ENCODE data around the gene TNPO3.

TNPO3 gene

DNA sequence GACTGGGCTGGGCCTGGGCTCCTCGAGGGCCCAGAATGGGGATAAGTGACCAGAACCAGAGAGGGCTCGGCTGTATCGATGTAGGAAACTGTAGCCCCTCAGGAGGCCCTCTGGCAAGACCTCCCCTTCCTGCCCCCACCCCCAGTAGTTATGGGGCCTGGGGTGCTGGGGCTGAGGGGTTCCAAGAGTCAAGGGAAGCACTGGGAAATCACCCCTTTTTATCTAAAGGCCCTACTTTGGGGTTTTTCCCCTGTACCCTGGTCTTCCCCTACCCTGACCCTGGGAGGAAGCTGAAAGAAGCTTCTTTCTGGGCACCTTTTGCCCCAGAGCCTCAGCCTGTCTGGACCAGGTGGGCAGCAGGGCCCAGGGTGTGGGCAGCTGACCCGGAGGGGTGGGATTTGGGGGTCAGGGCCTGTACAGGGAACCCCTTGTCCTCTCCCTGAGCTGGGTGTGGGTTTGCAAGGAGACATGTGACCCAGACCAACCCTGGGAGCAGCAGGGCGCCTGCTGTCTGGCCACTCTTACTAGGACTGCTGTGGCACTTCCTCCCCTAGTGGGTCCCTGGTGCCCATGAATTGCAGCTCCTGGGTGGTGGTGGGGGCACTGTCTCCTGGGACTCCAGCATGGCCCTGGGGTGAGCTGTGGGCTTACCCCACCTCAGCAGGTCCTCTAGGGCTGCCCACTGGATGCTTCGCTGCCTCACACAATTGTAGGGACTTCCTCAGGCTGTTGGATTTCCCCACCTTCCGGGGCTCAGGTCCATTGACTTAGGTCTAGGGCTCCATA lies 115.6 kb downstream of the TNPO3 start:
- TF ChIP-seq POLR2A (IDR thresholded peaks at IDR 0.05; ENCODE audit: low read depth, low read length), result no peak
- no peak for DNase-seq (ENCODE audit: insufficient read length, low spot score)
- FAIRE-seq, result no peak

DNA sequence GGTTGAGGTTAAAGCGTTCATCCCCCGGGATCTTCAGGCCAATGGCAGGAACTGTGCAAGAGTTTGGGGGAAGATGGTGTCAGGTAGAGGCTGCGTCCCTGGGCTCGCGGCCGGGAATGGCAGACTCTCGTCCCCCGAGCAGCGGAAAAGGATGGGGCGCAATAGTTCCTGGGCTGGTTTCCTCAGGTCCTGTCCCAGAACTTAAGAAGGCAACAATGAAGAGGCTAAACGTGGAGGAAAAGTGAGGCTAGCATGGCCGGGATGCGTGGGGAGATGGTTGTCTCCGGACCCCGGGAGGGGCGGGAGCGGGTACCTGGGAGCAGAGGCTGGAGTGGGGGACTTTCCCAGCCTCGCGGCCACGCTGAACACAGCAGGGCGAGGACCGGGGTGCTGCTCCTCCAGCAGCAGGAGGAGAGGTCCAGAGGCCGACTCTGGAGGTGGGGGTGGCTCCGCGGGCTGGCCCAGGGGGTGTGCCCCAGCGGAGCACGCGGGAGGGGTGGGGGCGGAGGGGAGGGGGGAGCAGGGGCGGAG lies 116.3 kb downstream of the TNPO3 start:
- DNase-seq (ENCODE audit: insufficient read length, low spot score) (no peak), FAIRE-seq (no peak)
- TF ChIP-seq POLR2A (IDR thresholded peaks at IDR 0.05; ENCODE audit: low read depth, low read length), result no peak

DNA sequence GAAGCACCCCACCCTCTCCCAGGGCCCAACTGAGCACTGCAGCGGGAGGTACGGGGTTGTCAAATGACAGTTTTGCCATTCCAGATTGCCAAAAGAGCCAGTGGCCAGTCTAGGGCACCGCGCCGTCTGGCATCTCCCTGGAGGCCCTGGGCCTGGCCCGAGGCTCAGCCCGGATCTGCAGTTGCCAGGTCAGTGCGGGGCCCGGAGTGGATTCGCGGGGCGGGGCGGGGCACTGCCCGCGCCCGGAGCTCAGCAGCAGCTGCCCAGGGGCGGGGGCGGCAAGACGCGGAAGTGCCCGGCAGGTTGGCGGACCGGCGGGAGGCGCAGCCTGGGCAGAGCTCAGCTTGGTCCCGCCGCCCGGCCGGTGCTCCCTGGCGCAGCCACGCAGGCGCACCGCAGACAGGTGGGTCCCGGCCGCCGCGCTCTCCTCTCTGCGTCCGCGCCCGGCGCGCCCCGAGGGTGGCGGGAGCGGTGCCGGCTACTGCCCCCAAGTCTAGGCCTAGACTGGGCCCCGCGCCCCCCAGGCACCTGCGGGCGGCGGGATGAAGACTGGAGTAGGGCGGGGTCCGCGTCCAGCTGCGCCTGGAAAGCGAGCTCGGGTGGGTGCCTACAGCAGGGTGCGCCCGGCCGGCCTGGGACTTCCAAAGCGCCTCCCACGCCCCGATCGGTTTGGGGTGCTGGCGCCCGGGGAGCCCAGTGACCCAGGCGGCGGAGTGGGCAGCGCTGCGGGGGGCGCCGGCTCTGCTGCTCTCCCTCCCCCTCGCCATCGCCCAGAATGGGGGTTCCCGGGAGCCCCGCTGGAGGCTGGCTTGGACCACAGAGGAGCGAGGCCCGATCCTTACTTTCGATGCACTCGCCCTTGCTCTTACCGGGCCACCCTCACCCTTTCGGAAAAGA lies 117.0 kb downstream of the TNPO3 start, which contains the start of gene IRF5:
Gene IRF5, plus strand, starts transcription at position 281 of the 897 bp plus-strand sequence. CDS start 4,155 bp downstream, outside the sequence.
- no peak; the same call in 1 of the 2 replicates for TF ChIP-seq POLR2A (IDR thresholded peaks at IDR 0.05; ENCODE audit: low read depth, low read length)
- FAIRE-seq (no peak), DNase-seq (ENCODE audit: insufficient read length, low spot score) (peak; percentile 81)

DNA sequence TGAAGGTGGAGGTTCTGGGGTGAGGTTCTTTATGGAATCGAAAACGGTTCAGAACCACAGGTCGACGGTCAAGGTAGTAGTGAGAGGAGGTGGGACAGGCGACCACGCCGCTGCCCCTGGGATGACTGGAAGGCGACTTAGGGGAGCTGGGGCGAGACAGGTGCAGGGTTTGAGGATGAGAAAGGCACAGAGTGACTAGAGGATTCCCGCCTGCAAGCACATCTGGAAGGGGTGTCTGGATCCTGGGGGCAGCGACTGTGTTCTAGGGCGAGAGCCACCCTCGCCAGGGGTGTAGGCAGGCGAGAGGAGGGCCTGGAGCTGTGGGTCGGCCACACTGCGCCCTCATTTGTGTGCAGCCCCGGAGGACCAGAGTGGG lies 117.7 kb downstream of the TNPO3 start:
- DNase-seq (ENCODE audit: insufficient read length, low spot score) (no peak), FAIRE-seq (no peak)
- TF ChIP-seq POLR2A (IDR thresholded peaks at IDR 0.05; ENCODE audit: low read depth, low read length), result no peak

DNA sequence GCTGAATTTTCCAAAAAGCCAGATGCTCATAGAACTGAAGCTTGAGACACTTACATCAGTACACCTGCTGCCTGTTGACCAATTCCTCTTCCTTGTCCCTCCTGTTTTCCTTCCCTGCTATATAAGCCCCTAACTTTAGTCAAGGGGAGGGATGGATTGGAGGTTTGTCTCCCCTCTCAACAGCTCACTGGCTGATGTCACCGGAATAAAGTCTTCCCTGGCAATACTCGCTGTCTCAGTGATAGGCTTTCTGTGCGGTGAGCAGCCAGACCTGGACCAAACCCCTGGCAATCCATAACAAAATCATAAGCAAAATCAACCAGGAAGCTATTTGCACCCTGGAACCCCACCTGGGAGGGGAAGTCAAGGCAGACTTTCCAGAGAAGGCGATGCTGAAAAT lies 118.1 kb downstream of the TNPO3 start:
- DNase-seq (ENCODE audit: insufficient read length, low spot score), result no peak
- TF ChIP-seq POLR2A (IDR thresholded peaks at IDR 0.05; ENCODE audit: low read depth, low read length), result no peak
- no peak for FAIRE-seq

DNA sequence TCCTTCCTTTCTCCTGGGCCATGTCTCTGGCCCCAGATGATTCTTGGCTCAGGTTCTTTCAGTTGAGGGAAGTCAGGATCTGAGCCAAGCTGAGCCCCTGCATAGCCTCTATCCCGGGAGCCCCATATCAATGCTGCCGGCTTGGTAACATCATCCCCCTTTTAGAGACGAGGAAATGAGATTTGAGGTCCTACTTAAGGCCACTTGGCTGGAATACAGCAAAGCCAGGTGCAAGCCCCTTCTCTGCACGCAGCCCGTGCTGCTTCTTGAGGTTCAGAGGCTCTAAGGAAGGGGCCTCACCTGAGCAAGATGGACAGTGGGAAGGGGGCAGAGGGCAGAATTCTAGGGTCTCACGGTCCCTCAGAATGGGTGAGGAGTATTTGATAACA lies 119.6 kb downstream of the TNPO3 start:
- FAIRE-seq (no peak), DNase-seq (ENCODE audit: insufficient read length, low spot score) (no peak)
- no peak for TF ChIP-seq POLR2A (IDR thresholded peaks at IDR 0.05; ENCODE audit: low read depth, low read length)

DNA sequence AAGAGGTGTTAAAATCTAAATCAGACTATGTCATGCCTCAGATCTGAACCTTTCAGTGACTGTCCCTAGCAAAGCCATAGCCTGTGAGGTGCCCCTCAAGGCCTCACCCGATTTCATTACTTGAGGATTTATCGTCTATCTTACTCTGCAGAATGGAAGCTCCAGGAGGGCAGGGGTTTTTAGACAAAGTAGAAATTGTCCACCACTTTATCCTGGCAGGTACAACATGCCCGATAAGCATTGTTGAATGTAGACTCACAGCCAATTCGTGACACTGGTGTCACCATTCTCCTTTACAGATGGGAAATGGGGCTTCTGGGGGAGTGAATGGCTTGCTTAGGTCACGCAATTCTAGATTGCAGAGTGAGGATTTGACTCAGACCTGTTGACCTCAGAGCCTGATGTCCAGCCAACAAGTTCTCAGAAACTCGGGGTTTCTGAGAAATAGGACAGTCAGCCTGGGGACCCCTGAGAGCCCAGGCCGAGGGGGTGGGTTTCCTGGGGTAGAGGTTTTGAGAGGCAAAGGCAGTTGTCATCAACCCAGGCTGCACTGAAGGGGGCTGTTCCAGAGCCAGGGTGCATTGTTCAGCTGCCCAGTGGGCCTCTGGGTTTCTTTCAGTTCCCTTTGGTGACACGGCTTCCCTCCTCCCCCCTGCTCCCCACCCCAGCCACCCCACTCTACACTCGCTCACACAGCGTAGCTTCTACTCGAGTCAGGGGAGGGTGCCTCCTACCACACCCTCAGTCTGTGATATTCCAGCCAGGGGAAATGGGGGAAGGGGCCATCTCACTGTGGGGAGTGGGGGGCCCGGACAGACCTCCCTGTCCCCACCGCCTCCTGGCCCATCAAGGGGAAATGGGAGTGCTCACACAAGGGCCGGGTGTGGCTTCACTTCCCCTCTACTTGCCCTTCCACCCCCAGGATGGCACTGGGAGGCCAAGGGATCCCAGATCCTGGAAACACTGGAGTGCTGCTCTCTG lies 120.3 kb downstream of the TNPO3 start:
- FAIRE-seq, result no peak
- DNase-seq (ENCODE audit: insufficient read length, low spot score), result no peak
- TF ChIP-seq POLR2A (IDR thresholded peaks at IDR 0.05; ENCODE audit: low read depth, low read length), result no peak

DNA sequence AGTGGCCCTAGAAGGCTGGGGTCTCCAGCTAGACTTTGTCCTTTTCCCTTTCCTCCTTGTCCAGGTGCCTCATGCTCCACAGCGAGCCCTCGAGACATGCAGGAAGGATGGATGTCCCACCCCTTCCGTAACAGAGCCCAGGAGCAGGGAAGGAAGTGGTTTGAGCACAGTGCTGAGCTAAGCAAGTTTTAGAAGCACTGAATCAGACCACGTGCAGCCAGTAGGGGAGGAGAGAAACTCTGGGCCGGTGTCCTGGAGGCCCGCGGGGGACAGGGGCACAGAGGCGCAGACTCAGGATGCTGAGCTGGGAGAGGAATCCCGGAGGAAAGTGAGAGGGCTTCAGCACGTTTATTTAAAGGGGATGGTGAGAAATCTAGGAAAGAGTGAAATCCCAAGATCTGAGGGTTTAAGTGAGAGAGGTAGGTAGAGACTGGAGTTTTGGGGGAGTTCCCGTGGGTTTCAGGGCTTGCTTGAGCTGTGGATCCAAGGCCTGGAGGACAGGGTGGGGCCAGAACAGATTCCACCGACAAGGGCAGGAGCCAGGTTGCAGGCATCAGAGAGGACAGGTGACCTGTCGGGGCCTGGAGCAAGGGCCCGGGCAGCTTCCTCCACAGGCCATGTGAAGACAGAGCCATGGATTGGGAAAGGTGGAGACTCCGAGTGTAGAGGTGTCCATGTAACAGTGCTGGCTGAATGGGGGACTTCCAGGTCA lies 121.6 kb downstream of the TNPO3 start:
- FAIRE-seq (no peak), DNase-seq (ENCODE audit: insufficient read length, low spot score) (no peak)
- no peak for TF ChIP-seq POLR2A (IDR thresholded peaks at IDR 0.05; ENCODE audit: low read depth, low read length)

DNA sequence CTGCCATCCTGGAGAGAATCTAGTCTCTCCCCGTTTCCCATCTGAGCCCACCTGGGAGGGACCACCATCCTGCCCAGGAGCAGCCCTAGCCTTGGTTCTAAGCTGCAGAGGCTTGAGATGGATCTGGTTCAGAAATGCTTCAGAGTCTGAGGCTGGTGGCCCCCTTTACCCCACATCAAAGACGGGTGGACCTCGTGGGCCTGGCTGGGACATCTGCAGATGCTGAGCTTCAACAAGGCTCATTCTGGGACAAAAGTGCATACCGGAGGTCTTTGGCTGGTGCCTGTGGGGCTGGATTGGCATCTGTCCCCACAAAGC lies 122.1 kb downstream of the TNPO3 start:
- TF ChIP-seq POLR2A (IDR thresholded peaks at IDR 0.05; ENCODE audit: low read depth, low read length), result no peak
- FAIRE-seq, result no peak
- DNase-seq (ENCODE audit: insufficient read length, low spot score), result no peak

DNA sequence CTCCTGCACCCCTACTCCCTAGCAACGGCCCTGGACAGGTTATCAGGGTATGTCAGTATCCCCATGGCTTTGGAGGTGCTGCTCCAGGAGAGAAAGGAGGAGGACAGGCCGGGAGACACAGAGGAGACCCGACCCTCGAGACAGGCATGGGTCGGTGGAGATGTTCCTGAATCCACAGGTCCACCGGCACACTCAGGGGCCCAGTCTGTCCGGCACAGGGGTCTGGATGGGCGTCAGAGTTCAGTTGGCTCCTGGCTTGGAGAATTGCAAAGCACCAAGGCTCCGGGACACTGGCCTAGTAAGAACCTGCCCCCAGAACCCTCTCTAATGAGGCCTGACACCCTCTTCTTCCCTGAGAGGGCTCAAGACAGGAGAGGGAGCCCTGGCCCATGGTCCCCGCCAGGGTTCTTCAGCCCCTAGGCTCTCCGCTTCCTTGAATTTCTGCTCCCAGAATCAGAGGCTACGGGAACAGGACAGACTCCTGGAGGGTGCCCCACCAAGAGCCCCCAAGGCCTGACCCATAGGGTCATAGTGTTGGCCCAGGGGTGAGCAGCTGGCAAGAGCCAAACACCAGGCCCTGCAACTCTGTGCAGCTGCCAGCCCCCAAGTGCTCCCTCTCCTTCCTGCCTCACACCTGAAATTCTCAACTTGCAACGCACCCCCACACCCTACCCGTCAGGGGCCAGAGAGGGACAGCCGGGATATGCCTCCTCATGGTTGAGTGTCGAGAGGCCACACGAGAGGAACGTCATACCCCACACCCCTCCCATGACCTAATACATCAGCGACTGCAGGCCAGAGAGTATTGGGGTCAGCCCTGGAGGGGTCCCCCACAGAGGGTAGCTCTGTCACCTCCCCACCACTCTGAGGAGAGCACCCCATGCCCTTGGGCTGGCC lies 122.7 kb downstream of the TNPO3 start:
- FAIRE-seq (no peak), DNase-seq (ENCODE audit: insufficient read length, low spot score) (no peak)
- TF ChIP-seq POLR2A (IDR thresholded peaks at IDR 0.05; ENCODE audit: low read depth, low read length), result no peak

DNA sequence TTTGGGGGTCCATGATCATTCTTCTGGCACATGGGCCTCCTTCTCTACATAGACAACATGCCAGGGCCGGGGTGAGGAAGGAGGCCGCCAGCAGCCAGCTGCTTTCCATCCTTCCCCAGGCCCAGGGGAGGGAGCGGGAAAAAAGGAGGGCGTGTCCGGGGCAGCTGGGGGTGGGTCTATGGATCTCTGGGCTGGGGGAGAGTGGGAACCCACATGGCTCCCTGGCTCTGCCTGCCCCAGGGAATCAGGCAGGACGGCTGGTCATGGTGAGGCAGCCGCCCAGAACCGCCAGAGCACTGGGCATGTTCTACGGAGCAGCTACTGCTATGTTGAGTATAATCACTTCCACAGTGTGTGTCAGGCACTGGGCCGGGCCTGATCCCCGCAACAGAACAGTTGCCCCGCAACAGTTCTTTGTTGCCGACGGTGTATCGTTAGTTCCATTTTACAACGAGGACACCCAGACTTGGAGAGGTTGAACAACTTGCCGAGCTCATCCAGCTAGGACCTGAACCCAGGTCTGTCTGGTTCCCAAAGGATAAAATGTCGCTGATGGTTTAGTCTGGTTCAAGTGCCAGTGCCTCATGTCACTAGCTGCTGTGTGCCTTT lies 123.6 kb downstream of the TNPO3 start:
- no peak for DNase-seq (ENCODE audit: insufficient read length, low spot score)
- TF ChIP-seq POLR2A (IDR thresholded peaks at IDR 0.05; ENCODE audit: low read depth, low read length), result no peak

More for the DNA sequence above, 123.6 kb downstream of the TNPO3 start:
- no peak for FAIRE-seq
